PC-9 (cell line): ENCODE data around the gene PPP1CC. TPM values are rescaled to one million over a fixed set of nuclear protein-coding genes. Genes with fewer than 3 reads are reported as not detected.

Source experiments
- BruUV-seq: library from RNA; stranded (reverse); fragments of 400-500 nt; replicated peaks from 2 replicates; lab custom pipeline; 2021; lab: Mats Ljungman, UMichigan
- CTCF ChIA-PET: fragments of 300-600 bp; sonication (Branson Sonifier 250); formaldehyde crosslinking; loops from one replicate; lab custom pipeline; 2022; ENCODE audit warnings: antibody characterized with exemption; lab: Charles Lee
- POLR2A ChIA-PET: fragments of 300-600 bp; sonication (Branson Sonifier 250); formaldehyde crosslinking; loops from one replicate; lab custom pipeline; 2022; ENCODE audit warnings: antibody characterized with exemption; ENCODE audit not compliant: unreplicated experiment; lab: Charles Lee
- DNase-seq, 2 experiments: peaks; one replicate each; pipeline versions ENCODE4 v3.0.0 to v3.0.0-alpha.2; 2015 to 2022; ENCODE audit warnings: mixed read lengths in 1 of 2
- H2AFZ ChIP-seq: fragments of 200-600 bp; sonication (generic); 2 replicates; pipeline ENCODE4 v1.8.1; 2017; ENCODE audit warnings: antibody characterized with exemption
- H3F3A ChIP-seq: fragments of 200-600 bp; sonication (generic); 2 replicates; pipeline ENCODE4 v1.8.1; 2017; ENCODE audit warnings: antibody characterized with exemption, mild to moderate bottlenecking, low read depth; ENCODE audit not compliant: insufficient read depth
- H3K27ac ChIP-seq: fragments of 200-600 bp; sonication (generic); 2 replicates; pipeline ENCODE4 v1.6.1; 2016; ENCODE audit warnings: mixed run types
- H3K27me3 ChIP-seq: fragments of 200-600 bp; sonication (generic); 2 replicates; pipeline ENCODE4 v1.6.1; 2016; ENCODE audit warnings: low read depth, mixed run types; ENCODE audit not compliant: insufficient read depth
- H3K36me3 ChIP-seq: fragments of 200-600 bp; sonication (generic); 2 replicates; pipeline ENCODE4 v1.6.1; 2016; ENCODE audit warnings: low read depth, mixed run types
- H3K4me1 ChIP-seq: fragments of 200-600 bp; sonication (generic); replicated peaks from 2 replicates; pipeline ENCODE4 v1.6.1; 2016; ENCODE audit warnings: mixed run types; ENCODE audit not compliant: insufficient read depth
- H3K4me2 ChIP-seq: fragments of 200-600 bp; sonication (generic); 2 replicates; pipeline ENCODE4 v1.6.1; 2017; ENCODE audit warnings: mixed run types
- H3K4me3 ChIP-seq: fragments of 200-600 bp; sonication (generic); 2 replicates; pipeline ENCODE4 v1.6.1; 2016; ENCODE audit warnings: mixed run types
- H3K79me2 ChIP-seq: fragments of 200-600 bp; sonication (generic); 2 replicates; pipeline ENCODE4 v1.6.1; 2017; ENCODE audit warnings: low read depth, mixed run types
- H3K9me2 ChIP-seq: fragments of 200-600 bp; sonication (generic); 2 replicates; pipeline ENCODE4 v1.8.1; 2017; ENCODE audit warnings: mild to moderate bottlenecking; ENCODE audit not compliant: insufficient read depth
- H3K9me3 ChIP-seq: fragments of 200-600 bp; sonication (generic); 2 replicates; pipeline ENCODE4 v1.8.1; 2016; ENCODE audit warnings: low read depth; ENCODE audit not compliant: insufficient read depth
- H4K20me1 ChIP-seq: fragments of 200-600 bp; sonication (generic); 2 replicates; pipeline ENCODE4 v1.8.1; 2017; ENCODE audit not compliant: insufficient read depth
- EZH2 ChIP-seq: fragments of 200-600 bp; sonication (generic); IDR thresholded peaks from 2 replicates; pipeline ENCODE4 v1.8.0; 2017; ENCODE audit warnings: antibody characterized with exemption, low read depth
- intact Hi-C: fragments of 100-400 bp; cut with micrococcal nuclease; formaldehyde crosslinking; loops from one replicate; pipeline ENCODE4 v1.10.0; 2022; ENCODE audit not compliant: unreplicated experiment
- total RNA-seq: library from RNA; stranded (reverse); gene quantifications from 2 replicates; pipeline ENCODE4 v1.2.3, GENCODE V29; 2021
- TF ChIP-seq, protein P1 (sequence below): fragments of 200-600 bp; sonication (generic); conservative IDR thresholded peaks from 2 replicates; pipeline ENCODE4 v1.6.1; 2017; ENCODE audit warnings: mixed run types, antibody characterized with exemption, mild to moderate bottlenecking, moderate library complexity

PPP1CC gene
- total RNA-seq, 1 experiment from 2014 or later = 170 TPM

DNA sequence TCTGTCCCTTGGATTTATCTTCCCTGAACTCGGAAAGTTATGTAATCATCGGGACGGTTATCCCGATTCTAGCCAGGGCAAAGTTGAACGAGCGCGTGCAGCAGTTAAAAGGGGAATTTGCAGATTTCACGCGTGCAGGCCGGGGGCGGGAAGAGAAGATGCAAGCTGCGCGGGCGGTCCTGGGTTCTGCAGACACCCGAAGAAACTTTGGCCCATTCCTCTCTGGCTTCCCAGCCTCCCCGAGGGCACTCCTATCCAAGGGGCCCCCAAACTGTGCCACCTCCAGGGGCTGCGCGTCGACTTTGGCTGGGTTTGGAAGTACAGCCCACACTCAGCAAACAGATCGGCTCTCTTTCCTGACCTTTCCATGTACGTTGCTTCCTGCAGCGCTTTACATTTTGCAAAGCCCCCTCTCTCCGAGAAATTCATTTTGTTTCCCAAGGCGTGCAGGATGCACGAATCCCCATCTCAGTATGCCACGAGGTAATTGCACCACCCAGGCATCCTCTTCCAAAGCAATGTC is 941 bp upstream of the PPP1CC start:
- TF ChIP-seq EZH2 = no peak
- TF ChIP-seq, protein P1, sequence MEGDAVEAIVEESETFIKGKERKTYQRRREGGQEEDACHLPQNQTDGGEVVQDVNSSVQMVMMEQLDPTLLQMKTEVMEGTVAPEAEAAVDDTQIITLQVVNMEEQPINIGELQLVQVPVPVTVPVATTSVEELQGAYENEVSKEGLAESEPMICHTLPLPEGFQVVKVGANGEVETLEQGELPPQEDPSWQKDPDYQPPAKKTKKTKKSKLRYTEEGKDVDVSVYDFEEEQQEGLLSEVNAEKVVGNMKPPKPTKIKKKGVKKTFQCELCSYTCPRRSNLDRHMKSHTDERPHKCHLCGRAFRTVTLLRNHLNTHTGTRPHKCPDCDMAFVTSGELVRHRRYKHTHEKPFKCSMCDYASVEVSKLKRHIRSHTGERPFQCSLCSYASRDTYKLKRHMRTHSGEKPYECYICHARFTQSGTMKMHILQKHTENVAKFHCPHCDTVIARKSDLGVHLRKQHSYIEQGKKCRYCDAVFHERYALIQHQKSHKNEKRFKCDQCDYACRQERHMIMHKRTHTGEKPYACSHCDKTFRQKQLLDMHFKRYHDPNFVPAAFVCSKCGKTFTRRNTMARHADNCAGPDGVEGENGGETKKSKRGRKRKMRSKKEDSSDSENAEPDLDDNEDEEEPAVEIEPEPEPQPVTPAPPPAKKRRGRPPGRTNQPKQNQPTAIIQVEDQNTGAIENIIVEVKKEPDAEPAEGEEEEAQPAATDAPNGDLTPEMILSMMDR = no peak
- DNase-seq = no peak
- Histone ChIP-seq H4K20me1 (peaks cover 33% of the 10 kb centered on the region), H3K36me3 (peaks cover 8% of the 10 kb centered on the region; the same call in 1 of the 2 replicates), H3K27me3 (no peaks in the 10 kb centered on the region), H3K9me3 (no peaks in the 10 kb centered on the region), H3F3A (peaks cover 15% of the 10 kb centered on the region; the same call in 1 of the 2 replicates), H3K27ac (no peak overlapping the region), H3K79me2 (peaks cover 44% of the 10 kb centered on the region), H3K4me3 (peak overlapping the region; percentile 66), H3K9me2 (no peaks in the 10 kb centered on the region), H3K4me2 (peak overlapping the region; percentile 85), H3K4me1 (peaks cover 42% of the 10 kb centered on the region), H2AFZ (peak overlapping the region; percentile 98)
- CTCF ChIA-PET = interaction anchor here (0.6 kb wide), 1 partner anchor 12 kb away, joined by 8 read pairs; no protein-coding TSS in a partner anchor
- POLR2A ChIA-PET = no interaction called here
- intact Hi-C loops = loop anchor here (1.0 kb wide), 1 partner anchor 83 kb away; no protein-coding TSS in a partner anchor
- BruUV-seq = TSS peak; percentile 77

DNA sequence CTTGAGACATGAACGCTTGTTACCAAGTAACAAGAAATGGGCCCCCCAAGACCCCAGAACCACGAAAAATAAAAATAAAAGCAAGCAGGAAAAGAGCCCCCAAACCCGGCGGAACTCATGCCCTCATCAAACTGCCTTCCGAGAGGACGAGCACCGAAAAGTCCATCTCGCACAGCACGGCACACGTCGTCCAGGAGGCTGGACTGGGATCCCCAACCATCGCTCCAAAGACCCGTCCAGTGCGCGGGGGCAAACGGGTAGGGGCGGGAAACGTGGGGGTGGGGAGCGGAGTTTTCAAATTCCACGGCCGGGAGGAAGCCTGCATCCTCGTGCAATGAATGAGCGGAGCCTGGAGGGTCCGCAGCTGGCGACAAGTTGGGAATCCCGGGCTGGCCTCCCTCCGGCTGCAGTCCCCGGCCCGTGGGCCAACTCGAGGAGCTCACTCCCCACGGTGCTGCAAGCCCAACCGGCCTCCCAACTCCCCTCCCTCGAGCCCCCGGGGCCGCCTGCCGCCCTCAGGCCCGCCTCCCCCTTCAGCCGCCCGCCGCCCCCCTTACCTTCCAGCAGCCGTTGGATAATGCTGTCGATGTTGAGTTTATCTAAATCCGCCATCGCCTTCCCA is 484 bp downstream of the PPP1CC start:
- peaks cover 47% of the 10 kb centered on the region for H4K20me1 ChIP-seq
- H3F3A ChIP-seq = peaks cover 15% of the 10 kb centered on the region; the same call in 1 of the 2 replicates
- H3K4me2 ChIP-seq = peak overlapping the region; percentile 85
- H2AFZ ChIP-seq = peak overlapping the region; percentile 91
- H3K4me3 ChIP-seq = peak overlapping the region; percentile 66
- no peaks in the 10 kb centered on the region for H3K9me3 ChIP-seq
- peaks cover 58% of the 10 kb centered on the region for H3K79me2 ChIP-seq
- CTCF ChIA-PET = no interaction called here
- POLR2A ChIA-PET = interaction anchor here (0.6 to 0.9 kb wide), 2 partner anchors 36 to 93 kb away, joined by 6 to 7 read pairs; no protein-coding TSS in a partner anchor
- H3K4me1 ChIP-seq = peaks cover 48% of the 10 kb centered on the region
- intact Hi-C loops = no loop called here
- H3K36me3 ChIP-seq = peaks cover 8% of the 10 kb centered on the region; the same call in 1 of the 2 replicates
- no TSS peak for BruUV-seq
- no peaks in the 10 kb centered on the region for H3K27me3 ChIP-seq
- peak overlapping the region; percentile 70 for H3K27ac ChIP-seq
- H3K9me2 ChIP-seq = no peaks in the 10 kb centered on the region
- TF ChIP-seq, protein P1 = no peak
- no peak for TF ChIP-seq EZH2
- no peak for DNase-seq

DNA sequence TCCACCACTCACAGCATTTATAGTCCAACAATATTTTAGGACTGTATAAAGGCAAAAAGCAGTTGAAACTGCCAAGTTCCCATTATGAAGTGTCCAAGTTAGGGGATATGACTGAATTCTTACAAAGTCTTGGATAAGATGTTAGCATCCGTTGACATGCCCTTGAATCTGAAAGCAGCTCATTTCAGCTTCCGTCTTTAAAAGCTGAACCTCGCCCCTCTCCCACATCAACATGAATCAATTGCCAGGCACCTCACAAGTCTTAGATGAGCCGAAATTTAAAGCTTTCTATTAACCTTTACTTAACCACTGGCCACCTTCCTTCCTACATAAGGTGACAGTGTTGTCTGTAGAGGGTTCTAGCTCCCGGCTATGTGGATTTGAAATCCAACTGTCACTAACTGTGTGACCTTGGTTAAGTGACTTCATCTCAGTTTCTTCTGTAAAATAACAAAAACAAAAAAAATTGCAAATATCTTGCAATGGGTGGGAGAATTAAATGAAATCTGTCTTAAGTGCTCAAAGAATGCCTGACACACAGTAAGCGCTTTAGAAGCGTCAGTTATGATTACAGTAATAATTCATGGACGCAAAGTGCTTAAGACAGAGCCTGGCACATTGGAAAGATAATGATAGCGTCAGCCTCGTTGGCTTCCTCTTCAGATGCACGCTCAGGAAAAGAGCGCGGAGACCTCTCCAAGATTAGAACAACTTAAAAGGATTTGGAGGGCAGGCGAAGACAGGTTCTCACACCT is 1.2 kb downstream of the PPP1CC start:
- Histone ChIP-seq H3K9me3 (no peaks in the 10 kb centered on the region), H3K4me3 (peak overlapping the region; percentile 66), H3K27ac (no peak overlapping the region), H3K4me1 (peaks cover 48% of the 10 kb centered on the region), H3F3A (peaks cover 15% of the 10 kb centered on the region; the same call in 1 of the 2 replicates), H3K36me3 (peaks cover 8% of the 10 kb centered on the region; the same call in 1 of the 2 replicates), H3K4me2 (peak overlapping the region; percentile 85), H3K27me3 (no peaks in the 10 kb centered on the region), H4K20me1 (peaks cover 54% of the 10 kb centered on the region), H3K9me2 (no peaks in the 10 kb centered on the region), H3K79me2 (peaks cover 65% of the 10 kb centered on the region), H2AFZ (peak overlapping the region; percentile 91)
- intact Hi-C loops = no loop called here
- BruUV-seq = TSS peak; percentile 63
- TF ChIP-seq, protein P1 = no peak
- TF ChIP-seq EZH2 = no peak
- ChIA-PET POLR2A (interaction anchor here (0.6 to 0.9 kb wide), 5 partner anchors 36 to 239 kb away, joined by 4 to 7 read pairs (median 6); partner anchors contain the start of gene RAD9B), CTCF (interaction anchor here (0.6 kb wide), 1 partner anchor 8 kb away, joined by 6 read pairs; no protein-coding TSS in a partner anchor)
- no peak for DNase-seq
